PFSK-1 (cell line): ENCODE measurements around the gene TANGO6.

Experiments used
- FOXP2 ChIP-seq: optimal IDR thresholded peaks from 2 replicates; pipeline ENCODE3; 2011; ENCODE audit warnings: borderline replicate concordance, control low read depth, inconsistent platforms; ENCODE audit not compliant: insufficient read depth; ENCODE audit errors: extremely low read length, extremely low read depth
- POLR2AphosphoS5 ChIP-seq: IDR thresholded peaks from 2 replicates; pipeline ENCODE4 v1.6.1; 2012; ENCODE audit warnings: low read depth, mild to moderate bottlenecking, control low read depth, low read length, moderate library complexity
- SIN3A ChIP-seq: IDR thresholded peaks from 2 replicates; pipeline ENCODE4 v1.6.1; 2012; ENCODE audit warnings: mild to moderate bottlenecking, low read length, moderate library complexity, borderline replicate concordance; ENCODE audit not compliant: insufficient read depth
- TAF1 ChIP-seq: IDR thresholded peaks from 2 replicates; pipeline ENCODE4 v1.6.1; 2012; ENCODE audit warnings: low read length, control low read depth, borderline replicate concordance; ENCODE audit not compliant: insufficient read depth
- TF ChIP-seq, protein P1 (sequence below), 2 experiments: IDR thresholded peaks; 2 replicates each; pipeline versions ENCODE4 v1.6.1 to v1.8.0; 2011 to 2012; ENCODE audit warnings: low read depth in 2 of 2, low read length in 2 of 2, control low read depth in 1 of 2, inconsistent platforms in 1 of 2, mild to moderate bottlenecking in 1 of 2, moderate library complexity in 1 of 2; ENCODE audit not compliant: insufficient read depth in 1 of 2

TANGO6 gene

DNA sequence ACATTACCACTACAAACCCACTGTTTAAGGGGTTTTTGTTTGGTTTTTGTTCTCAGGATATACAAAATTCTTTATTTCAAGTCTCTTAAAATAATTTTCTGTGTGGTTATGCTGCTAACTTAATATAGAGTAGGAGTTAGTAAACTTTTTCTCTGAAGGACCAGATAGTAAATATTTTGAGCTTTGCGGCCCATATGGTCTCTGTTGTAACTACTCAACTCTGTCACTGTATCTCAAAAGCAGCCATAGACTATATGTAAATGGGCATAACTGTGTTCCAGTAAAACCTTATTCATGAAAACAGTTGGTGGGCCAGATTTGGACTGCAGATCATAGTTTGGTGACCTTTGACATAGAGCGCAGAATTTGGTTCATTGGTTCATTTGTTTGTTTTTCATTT lies 7.2 kb downstream of the TANGO6 start:
- TF ChIP-seq TAF1 (no peak), POLR2AphosphoS5 (no peak), SIN3A (no peak), FOXP2 (no peak)
- TF ChIP-seq, protein P1, sequence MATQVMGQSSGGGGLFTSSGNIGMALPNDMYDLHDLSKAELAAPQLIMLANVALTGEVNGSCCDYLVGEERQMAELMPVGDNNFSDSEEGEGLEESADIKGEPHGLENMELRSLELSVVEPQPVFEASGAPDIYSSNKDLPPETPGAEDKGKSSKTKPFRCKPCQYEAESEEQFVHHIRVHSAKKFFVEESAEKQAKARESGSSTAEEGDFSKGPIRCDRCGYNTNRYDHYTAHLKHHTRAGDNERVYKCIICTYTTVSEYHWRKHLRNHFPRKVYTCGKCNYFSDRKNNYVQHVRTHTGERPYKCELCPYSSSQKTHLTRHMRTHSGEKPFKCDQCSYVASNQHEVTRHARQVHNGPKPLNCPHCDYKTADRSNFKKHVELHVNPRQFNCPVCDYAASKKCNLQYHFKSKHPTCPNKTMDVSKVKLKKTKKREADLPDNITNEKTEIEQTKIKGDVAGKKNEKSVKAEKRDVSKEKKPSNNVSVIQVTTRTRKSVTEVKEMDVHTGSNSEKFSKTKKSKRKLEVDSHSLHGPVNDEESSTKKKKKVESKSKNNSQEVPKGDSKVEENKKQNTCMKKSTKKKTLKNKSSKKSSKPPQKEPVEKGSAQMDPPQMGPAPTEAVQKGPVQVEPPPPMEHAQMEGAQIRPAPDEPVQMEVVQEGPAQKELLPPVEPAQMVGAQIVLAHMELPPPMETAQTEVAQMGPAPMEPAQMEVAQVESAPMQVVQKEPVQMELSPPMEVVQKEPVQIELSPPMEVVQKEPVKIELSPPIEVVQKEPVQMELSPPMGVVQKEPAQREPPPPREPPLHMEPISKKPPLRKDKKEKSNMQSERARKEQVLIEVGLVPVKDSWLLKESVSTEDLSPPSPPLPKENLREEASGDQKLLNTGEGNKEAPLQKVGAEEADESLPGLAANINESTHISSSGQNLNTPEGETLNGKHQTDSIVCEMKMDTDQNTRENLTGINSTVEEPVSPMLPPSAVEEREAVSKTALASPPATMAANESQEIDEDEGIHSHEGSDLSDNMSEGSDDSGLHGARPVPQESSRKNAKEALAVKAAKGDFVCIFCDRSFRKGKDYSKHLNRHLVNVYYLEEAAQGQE (IDR thresholded peaks at IDR 0.05; ENCODE audit: insufficient read depth in 1 of 2, low read depth in 2 of 2, low read length in 2 of 2) = no peak

DNA sequence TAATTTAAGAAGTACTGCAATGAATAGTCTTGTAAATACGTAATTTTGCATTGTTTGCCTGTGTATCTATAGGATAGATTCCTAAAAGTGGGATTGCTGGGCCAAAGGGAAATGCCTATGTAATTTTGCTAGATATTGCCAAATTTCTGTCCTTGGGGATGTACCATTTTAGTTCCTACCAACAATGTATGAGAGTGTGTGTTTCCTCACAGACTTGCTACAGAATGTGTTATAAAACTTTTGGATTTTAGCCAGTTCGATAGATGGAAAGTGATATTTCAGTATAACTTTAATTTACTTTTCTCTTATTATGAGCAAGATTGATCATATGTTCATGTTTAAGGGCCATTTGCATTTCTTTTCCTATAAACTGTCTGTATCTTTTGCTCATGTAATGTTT lies 8.3 kb downstream of the TANGO6 start:
- TF ChIP-seq POLR2AphosphoS5 (no peak), TAF1 (no peak), FOXP2 (no peak), SIN3A (no peak)
- TF ChIP-seq, protein P1 (IDR thresholded peaks at IDR 0.05; ENCODE audit: insufficient read depth in 1 of 2, low read depth in 2 of 2, low read length in 2 of 2) = no peak

DNA sequence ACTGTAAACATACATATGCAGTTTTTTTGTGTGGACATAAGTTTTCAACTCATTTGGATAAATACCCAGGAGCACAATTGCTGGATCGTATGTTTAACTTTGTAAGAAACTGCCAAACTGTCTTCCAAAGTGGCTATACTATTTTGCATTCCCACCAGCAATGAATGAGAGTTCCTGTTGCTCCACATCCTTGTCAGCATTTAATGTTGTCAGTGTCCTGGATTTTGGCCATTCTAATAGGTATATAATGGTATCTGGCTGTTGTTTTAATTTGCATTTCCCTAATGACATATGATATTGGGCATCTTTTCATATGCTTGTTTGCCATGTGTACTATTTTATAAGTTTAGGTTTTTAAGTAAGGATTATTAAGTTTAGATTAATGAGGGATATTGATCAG lies 14.1 kb downstream of the TANGO6 start:
- TF ChIP-seq SIN3A = no peak

DNA sequence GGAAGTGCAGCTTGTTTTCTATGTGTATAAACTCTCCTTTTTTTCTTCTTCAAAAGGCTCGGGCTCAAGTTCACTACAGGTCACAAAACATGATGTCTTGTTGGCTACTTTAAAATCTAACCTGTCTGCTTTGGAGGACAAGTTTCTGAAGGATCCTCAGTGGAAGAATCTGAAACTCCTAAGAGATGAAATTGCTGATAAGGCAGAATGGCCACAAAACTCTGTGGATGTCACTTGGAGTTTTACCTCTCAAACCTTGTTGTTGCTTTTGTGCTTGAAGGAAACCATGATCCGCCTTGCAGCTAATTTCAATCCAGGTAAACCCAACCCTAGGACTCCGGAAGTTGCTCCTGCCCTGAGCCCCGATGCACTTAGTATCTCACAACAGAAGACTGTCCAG lies 16.5 kb downstream of the TANGO6 start:
- TF ChIP-seq SIN3A = no peak
- TF ChIP-seq POLR2AphosphoS5 = no peak
- no peak for TF ChIP-seq FOXP2
- no peak for TF ChIP-seq TAF1
- TF ChIP-seq, protein P1 (IDR thresholded peaks at IDR 0.05; ENCODE audit: insufficient read depth in 1 of 2, low read depth in 2 of 2, low read length in 2 of 2) = no peak

DNA sequence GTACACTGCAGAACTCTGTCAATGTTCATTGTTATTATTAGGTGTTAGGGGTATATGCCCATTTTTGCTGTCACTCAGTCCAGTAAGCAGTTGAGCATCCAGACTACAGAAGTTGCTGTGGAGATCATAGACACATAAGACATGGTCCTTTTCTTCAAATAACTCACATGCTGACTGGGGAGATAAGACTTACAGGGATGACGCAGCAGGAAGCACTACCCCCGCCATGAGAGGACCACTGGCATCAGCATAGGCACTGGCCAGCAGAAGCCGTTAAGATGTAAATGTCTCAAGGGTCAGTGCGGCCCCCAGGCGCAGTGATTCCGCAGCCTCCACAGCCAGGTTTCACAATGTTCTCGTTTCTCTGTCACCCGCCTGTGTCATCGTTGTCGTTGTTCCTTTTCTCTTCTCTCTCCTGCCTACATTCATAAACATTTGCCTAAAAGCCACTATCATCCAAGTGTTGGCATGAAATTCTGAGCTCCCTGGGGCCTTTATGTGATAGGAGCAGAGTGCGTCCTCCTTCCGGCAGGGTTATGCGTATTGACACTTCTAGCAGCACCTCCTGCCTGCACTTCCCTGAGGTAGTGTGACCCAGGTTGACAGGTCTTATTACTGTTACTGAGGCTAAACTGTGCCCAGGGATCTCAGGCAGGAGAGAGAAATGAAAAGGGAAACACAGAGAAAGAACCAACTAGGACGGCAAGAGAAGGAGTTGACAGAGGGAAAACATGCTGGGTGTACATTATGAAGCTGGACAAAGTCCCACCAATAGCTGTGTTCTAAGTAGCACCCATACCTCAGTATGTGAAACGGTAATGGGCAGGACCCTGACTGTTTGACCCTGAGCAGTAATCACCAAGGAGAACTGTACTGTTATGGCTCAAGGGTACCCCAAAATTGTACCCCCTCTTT lies 17.9 kb downstream of the TANGO6 start:
- TF ChIP-seq, protein P1 (IDR thresholded peaks at IDR 0.05; ENCODE audit: insufficient read depth in 1 of 2, low read depth in 2 of 2, low read length in 2 of 2) = no peak
- TF ChIP-seq FOXP2 (no peak), TAF1 (no peak), POLR2AphosphoS5 (no peak), SIN3A (no peak)
